ENCODE results near the gene SFPQ. TPM values are rescaled to one million over a fixed set of nuclear protein-coding genes. Genes with fewer than 3 reads are reported as not detected.
"Not testable (repeated sequence)": the region's sequence is repeated elsewhere in the genome, so short reads cannot be mapped to it uniquely, and the experiment has no call there.

The SFPQ gene
- polyA plus RNA-seq, 4 donors, result 93.8 to 361 (median 146) TPM

DNA sequence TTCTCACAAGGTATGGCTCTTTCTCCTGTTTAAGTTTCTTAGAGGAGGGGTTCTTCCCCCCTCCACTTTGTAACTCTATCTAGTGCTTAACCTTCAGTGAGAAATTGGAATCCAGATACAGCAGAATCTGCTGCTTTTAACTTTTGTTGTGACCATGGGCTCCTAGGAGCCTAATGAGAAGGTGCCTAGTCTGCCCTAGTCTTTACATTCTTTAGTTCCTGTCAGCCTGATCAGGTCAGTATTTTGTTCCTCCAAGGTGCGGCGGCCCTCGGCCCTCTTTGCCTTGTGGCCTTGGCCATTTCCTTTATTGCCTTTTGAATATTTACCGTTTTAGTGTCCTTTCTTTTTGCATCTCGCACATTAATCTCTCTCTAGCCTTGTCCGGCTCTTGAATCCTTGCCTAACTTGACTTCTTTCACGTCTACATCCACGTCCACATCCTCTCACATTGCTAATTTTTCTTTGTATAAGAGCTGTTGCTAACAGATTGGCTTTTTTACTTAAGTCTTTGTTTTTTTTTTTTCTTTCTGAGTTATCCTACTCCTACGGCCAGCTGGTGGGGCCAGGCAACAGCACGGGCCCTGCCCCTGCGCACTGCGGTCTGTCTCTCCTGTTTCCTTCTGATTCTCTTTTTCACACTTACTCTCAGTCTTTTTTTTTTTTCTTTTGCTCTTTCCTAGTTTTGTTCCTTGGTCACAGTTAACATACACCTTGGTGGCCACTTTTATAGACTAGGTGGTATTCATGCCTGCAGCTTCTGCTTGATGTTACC is 49.0 kb downstream of the SFPQ start:
- WGBS, 3 donors, result 81 to 94% (median 92%) methylated on average over 12 of the region's 12 CpGs
- no peaks in the 10 kb centered on the region for H3K4me1 ChIP-seq (ENCODE audit: control insufficient read depth in 3 of 3, insufficient read depth in 2 of 3, low read depth in 1 of 3, low read length in 2 of 3)
- FAIRE-seq (no peak), DNase-seq (no peak)
- H3K9me3 ChIP-seq (ENCODE audit: control insufficient read depth in 2 of 2, insufficient read depth in 1 of 2, low read depth in 1 of 2, low read length in 1 of 2), result no peaks in the 10 kb centered on the region
- H3K4me3 ChIP-seq (ENCODE audit: low read depth in 1 of 3, low read length in 3 of 3), result no peak overlapping the region
- no peak overlapping the region for H3K27ac ChIP-seq (ENCODE audit: low read depth in 1 of 3, low read length in 2 of 3)
- H3K36me3 ChIP-seq (ENCODE audit: control insufficient read depth in 3 of 3, insufficient read depth in 2 of 3, low read depth in 1 of 3, low read length in 3 of 3), result no peaks in the 10 kb centered on the region
- peaks cover 0 to 4% (median 0%) of the 10 kb centered on the region in 3 donors for H3K27me3 ChIP-seq (ENCODE audit: control insufficient read depth in 3 of 3, insufficient read depth in 3 of 3, low read length in 3 of 3)

DNA sequence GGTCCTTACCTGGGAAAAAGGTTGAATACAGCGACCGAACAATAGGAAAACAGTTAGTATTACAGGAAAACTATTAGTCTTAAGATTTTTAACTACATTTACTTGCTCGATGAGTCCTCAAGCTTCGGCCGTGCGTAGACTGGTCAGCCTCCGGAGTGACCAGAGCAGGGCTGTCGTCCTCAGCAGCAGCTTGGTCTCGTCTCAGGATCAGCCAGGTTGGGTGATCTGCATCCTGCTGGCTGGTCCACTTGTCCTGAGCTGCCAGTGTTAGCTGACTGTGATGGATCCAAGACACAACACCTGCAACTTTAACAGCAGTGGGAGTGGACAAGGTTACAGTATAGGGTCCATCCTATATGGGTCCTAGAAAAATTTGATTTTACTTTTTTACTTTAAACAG is 50.2 kb downstream of the SFPQ start:
- FAIRE-seq; H3K36me3 ChIP-seq (ENCODE audit: control insufficient read depth in 3 of 3, insufficient read depth in 2 of 3, low read depth in 1 of 3, low read length in 3 of 3); H3K9me3 ChIP-seq (ENCODE audit: control insufficient read depth in 2 of 2, insufficient read depth in 1 of 2, low read depth in 1 of 2, low read length in 1 of 2); H3K4me1 ChIP-seq (ENCODE audit: control insufficient read depth in 3 of 3, insufficient read depth in 2 of 3, low read depth in 1 of 3, low read length in 2 of 3); H3K27me3 ChIP-seq (ENCODE audit: control insufficient read depth in 3 of 3, insufficient read depth in 3 of 3, low read length in 3 of 3); H3K27ac ChIP-seq (ENCODE audit: low read depth in 1 of 3, low read length in 2 of 3); H3K4me3 ChIP-seq (ENCODE audit: low read depth in 1 of 3, low read length in 3 of 3); DNase-seq: not testable (repeated sequence)
- WGBS, 3 donors, result 82 to 96% (median 87%) methylated on average over 9 of the region's 9 CpGs

DNA sequence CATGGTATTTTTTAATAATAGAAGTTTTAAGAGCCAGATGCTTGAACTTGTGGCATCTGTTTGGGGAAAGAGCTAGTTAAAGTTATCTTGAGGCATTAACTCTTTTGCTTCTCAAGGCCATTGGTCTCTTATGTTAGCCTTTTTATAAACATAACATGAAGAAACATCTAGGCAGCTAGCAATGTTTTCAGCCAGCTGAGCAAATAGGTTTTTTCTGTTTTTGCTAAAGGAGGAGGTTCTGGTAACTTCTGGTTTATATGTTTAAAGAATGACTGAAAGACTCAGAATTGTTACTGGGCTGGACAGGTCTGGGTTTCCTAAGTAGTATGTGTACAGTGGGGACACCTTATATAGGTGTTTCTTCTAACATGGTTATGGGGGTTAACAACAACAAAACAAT is 50.7 kb downstream of the SFPQ start:
- not testable (repeated sequence) for H3K27me3 ChIP-seq (ENCODE audit: control insufficient read depth in 3 of 3, insufficient read depth in 3 of 3, low read length in 3 of 3); DNase-seq; H3K36me3 ChIP-seq (ENCODE audit: control insufficient read depth in 3 of 3, insufficient read depth in 2 of 3, low read depth in 1 of 3, low read length in 3 of 3); H3K9me3 ChIP-seq (ENCODE audit: control insufficient read depth in 2 of 2, insufficient read depth in 1 of 2, low read depth in 1 of 2, low read length in 1 of 2); H3K4me1 ChIP-seq (ENCODE audit: control insufficient read depth in 3 of 3, insufficient read depth in 2 of 3, low read depth in 1 of 3, low read length in 2 of 3); H3K4me3 ChIP-seq (ENCODE audit: low read depth in 1 of 3, low read length in 3 of 3); H3K27ac ChIP-seq (ENCODE audit: low read depth in 1 of 3, low read length in 2 of 3); FAIRE-seq

DNA sequence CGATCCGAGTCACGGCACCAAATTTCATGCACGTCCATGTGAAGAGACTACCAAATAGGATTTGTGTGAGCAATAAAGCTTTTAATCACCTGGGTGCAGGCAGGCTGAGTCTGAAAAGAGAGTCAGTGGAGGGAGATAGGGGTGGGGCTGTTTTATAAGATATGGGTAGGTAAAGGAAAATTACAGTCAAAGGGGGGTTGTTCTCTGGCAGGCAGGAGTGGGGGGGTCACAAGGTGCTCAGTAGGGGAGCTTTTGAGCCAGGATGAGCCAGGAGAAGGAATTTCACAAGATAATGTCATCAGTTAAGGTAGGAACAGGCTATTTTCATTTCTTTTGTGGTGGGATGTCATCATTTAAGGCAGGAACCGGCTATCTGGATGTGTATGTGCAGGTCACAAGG is 55.4 kb downstream of the SFPQ start:
- not testable (repeated sequence) for H3K27ac ChIP-seq (ENCODE audit: low read depth in 1 of 3, low read length in 2 of 3); H3K4me1 ChIP-seq (ENCODE audit: control insufficient read depth in 3 of 3, insufficient read depth in 2 of 3, low read depth in 1 of 3, low read length in 2 of 3); H3K4me3 ChIP-seq (ENCODE audit: low read depth in 1 of 3, low read length in 3 of 3); H3K9me3 ChIP-seq (ENCODE audit: control insufficient read depth in 2 of 2, insufficient read depth in 1 of 2, low read depth in 1 of 2, low read length in 1 of 2); DNase-seq; H3K27me3 ChIP-seq (ENCODE audit: control insufficient read depth in 3 of 3, insufficient read depth in 3 of 3, low read length in 3 of 3); FAIRE-seq; H3K36me3 ChIP-seq (ENCODE audit: control insufficient read depth in 3 of 3, insufficient read depth in 2 of 3, low read depth in 1 of 3, low read length in 3 of 3)
- WGBS, 3 donors, result 90 to 92% (median 90%) methylated on average over 5 of the region's 5 CpGs

DNA sequence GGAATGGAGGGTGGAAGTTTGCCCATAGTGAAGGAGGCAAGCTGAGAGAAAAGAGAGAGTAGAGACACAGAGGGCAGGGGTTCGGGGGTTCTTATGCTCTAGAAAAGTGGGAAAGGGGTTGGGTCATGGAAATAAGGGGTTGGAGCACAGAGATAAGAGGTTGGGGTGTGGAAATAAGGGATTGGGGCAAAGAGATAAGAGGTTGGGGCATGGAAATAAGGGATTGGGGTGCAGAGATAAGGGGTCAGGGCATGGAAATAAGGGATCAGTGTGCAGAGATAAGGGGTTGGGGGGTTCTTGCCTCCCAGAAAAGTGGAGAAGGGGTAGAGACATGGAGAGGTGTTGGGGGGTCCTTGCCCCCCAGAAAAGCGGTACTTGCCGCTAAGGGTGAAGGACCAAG is 56.2 kb downstream of the SFPQ start:
- no peak overlapping the region for H3K4me3 ChIP-seq (ENCODE audit: low read depth in 1 of 3, low read length in 3 of 3)
- no peaks in the 10 kb centered on the region for H3K36me3 ChIP-seq (ENCODE audit: control insufficient read depth in 3 of 3, insufficient read depth in 2 of 3, low read depth in 1 of 3, low read length in 3 of 3)

More for the DNA sequence above, 56.2 kb downstream of the SFPQ start:
- DNase-seq (no peak), FAIRE-seq (no peak)
- Histone ChIP-seq H3K9me3 (ENCODE audit: control insufficient read depth in 2 of 2, insufficient read depth in 1 of 2, low read depth in 1 of 2, low read length in 1 of 2) (no peaks in the 10 kb centered on the region), H3K4me1 (ENCODE audit: control insufficient read depth in 3 of 3, insufficient read depth in 2 of 3, low read depth in 1 of 3, low read length in 2 of 3) (no peaks in the 10 kb centered on the region), H3K27me3 (ENCODE audit: control insufficient read depth in 3 of 3, insufficient read depth in 3 of 3, low read length in 3 of 3) (no peaks in the 10 kb centered on the region), H3K27ac (ENCODE audit: low read depth in 1 of 3, low read length in 2 of 3) (no peak overlapping the region)
- WGBS, 3 donors, result 82 to 88% (median 82%) methylated on average over 3 of the region's 3 CpGs

Other genes starting within 250 kb of the SFPQ start
- 10 to 100 TPM in 3 of 4 donors, 1 to 10 TPM in 1; 5.6 to 41.4 (median 26.7) TPM for gene TMEM35B, start 207.8 kb downstream of the SFPQ start, polyA plus RNA-seq
- gene ZMYM6, start 161.2 kb downstream of the SFPQ start, polyA plus RNA-seq, result 10 to 100 TPM in 2 of 4 donors, 1 to 10 TPM in 2; 6.6 to 20.4 (median 10.0) TPM
- gene ZMYM1, start 113.8 kb downstream of the SFPQ start, polyA plus RNA-seq, result 10 to 100 TPM in 1 of 4 donors, 1 to 10 TPM in 3; 1.1 to 17.5 (median 3.2) TPM
- 10 to 100 TPM in 2 of 4 donors, 1 to 10 TPM in 2; 3.8 to 31.9 (median 8.7) TPM for gene ZMYM4, start 75.6 kb upstream of the SFPQ start, polyA plus RNA-seq